Measurements from ENCODE around the gene SLC40A1.

Gene SLC40A1

DNA sequence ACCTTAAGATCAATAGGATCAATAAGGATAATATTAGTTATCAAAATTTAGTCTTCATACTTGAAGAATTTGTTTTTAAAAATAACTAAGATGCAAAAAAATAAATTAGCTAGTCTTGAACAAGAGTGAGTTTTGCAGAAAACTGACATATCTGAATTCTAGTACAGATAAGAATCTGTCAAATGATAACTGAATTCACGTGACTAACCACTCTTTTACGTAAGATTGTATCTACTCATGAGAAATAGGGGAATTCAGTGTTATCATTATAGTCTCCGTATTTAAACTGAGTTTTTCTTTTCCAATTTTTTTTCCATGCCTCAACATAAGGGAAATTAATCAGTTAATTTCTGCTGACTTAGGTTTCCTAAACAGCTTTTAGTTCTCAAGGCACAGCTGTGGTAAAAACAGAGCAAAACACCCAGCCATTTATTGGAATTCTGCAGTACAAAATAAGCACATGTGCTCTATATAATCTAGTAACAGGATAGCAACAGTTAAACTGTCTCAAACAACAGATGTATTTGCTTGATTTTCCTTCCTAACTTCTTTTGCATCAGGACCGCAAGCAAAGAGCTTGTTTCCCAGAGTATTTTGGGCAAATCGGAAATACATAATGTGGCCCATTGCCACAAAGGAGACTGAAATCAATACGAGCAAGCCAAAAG, 19.1 kb downstream of the SLC40A1 start:
- DNase-seq (ENCODE audit: low spot score) = no peak
- TF ChIP-seq, protein P1, sequence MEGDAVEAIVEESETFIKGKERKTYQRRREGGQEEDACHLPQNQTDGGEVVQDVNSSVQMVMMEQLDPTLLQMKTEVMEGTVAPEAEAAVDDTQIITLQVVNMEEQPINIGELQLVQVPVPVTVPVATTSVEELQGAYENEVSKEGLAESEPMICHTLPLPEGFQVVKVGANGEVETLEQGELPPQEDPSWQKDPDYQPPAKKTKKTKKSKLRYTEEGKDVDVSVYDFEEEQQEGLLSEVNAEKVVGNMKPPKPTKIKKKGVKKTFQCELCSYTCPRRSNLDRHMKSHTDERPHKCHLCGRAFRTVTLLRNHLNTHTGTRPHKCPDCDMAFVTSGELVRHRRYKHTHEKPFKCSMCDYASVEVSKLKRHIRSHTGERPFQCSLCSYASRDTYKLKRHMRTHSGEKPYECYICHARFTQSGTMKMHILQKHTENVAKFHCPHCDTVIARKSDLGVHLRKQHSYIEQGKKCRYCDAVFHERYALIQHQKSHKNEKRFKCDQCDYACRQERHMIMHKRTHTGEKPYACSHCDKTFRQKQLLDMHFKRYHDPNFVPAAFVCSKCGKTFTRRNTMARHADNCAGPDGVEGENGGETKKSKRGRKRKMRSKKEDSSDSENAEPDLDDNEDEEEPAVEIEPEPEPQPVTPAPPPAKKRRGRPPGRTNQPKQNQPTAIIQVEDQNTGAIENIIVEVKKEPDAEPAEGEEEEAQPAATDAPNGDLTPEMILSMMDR (IDR thresholded peaks at IDR 0.05; ENCODE audit: extremely low read depth, missing control alignments) = no peak

DNA sequence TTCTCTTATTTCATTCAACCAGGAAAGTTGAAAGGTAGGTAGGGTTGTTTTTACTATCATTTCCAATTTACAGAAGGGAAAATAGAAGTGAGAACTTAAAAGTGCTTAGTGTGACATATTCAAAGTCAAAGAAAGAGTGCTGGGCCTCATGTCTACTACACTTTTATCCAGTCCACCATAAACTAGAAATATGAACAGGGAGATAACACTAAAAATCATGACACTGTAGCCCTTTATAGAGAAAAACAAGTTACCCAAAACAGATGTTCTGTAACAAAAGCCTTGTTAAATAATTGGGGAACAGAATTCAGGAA, 20.4 kb downstream of the SLC40A1 start:
- TF ChIP-seq, protein P1 (IDR thresholded peaks at IDR 0.05; ENCODE audit: extremely low read depth, missing control alignments) = no peak
- no peak for DNase-seq (ENCODE audit: low spot score)

DNA sequence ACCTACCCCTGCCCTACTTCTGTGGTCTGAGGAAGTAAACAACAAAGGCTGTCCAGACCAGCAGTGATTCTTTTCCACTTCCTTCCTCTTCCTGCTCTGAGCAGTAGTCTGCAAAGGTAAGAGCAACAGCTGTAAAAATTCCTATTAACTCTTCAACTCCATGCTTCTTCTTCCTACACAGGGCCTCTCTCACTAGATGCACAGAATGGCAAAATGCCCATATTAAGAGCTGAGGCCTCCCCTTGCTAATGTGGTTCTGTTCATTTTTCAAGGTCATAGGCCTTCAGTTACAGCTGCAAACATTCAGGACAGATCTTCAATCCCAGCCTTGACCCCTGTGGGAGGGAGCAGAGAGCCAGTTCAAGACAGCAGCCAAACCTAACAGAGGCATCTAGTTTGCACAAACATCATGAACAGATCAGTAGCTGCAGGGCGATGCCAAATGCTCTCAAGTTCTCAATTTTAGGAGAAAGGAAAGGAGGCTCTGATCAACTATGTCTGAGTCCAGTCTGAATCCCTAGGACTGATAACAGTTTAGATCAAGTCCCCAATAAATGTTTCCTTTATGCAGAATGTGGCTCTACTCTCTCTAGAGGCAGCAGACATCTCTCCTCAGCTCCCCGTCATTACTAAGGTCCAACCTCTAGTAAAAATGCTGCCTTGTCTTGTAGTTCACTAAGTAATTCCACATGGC, 20.9 kb downstream of the SLC40A1 start:
- TF ChIP-seq, protein P1 (IDR thresholded peaks at IDR 0.05; ENCODE audit: extremely low read depth, missing control alignments) = no peak
- DNase-seq (ENCODE audit: low spot score) = no peak

DNA sequence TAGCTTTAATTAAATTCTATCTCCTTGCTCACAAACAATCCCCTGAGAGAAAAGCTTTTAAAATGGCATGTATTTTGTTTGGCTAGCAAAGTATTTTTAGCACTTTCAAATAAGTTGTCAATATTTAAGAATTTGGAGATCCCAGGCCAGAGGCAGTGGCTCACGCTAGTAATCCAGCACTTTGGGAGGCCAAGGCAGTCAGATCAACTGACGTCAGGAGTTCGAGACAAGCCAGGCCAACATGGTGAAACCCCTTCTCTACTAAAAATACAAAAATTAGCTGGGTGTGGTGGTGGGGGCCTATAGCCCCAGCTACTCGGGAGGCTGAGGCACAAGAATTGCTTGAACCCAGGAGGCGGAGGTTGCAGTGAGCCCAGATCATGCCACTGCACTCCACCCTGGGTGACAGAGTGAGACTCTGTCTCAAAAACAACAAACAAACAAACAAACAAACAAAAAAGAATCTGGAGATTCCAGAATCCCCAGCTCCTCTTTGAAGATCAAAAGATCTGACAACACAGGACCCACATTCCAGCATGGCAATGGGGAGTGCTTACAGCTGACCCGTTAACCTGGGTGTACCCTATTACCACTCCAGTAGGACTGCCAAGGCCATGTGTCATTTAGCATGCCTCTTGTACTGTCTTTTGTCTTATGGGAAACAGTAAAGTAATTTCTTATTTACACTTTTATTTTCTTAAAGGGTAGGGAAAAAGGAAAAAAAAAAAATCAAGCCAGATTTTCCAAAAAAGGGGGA, 21.9 kb downstream of the SLC40A1 start:
- TF ChIP-seq, protein P1 (IDR thresholded peaks at IDR 0.05; ENCODE audit: extremely low read depth, missing control alignments) = no peak
- no peak for DNase-seq (ENCODE audit: low spot score)

DNA sequence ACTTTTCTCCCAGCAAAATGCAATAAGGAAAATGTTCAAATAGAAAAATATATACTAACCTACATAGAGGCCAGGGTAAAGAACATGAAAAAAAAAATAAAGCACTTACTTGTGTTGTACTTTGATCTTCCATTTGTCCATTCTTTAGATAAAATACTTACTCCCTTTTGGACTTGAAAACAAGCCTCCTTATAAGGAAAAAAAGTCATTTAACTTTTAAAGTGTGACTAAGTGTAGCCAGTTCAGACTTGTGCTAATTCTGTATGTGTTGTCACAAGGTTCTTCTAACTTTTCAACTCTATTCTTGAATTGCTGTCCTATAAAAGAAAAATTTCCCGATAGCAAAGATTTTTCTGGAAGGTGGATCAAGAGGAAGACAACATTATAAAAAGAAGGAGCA, 23.2 kb downstream of the SLC40A1 start:
- DNase-seq (ENCODE audit: low spot score) = no peak
- TF ChIP-seq, protein P1 (IDR thresholded peaks at IDR 0.05; ENCODE audit: extremely low read depth, missing control alignments) = no peak

DNA sequence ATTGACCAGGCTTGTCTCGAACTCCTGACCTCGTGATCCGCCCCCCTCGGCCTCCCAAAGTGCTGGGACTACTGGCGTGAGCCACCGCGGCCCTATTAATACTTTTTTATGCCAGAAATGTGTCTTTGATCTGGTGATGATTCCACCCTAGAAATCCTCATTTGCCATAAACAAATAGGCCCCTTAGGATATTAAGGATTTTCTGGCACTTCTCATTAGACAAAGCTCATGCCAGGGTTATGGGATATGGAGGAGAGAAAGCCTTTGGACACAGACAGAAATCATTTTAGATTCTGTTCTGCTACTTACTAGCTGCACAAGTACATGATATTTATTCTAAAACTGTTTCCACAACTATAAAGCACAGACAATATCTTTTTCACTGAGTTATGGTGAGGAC, 24.1 kb downstream of the SLC40A1 start:
- DNase-seq (ENCODE audit: low spot score) = no peak
- TF ChIP-seq, protein P1 (IDR thresholded peaks at IDR 0.05; ENCODE audit: extremely low read depth, missing control alignments) = no peak

DNA sequence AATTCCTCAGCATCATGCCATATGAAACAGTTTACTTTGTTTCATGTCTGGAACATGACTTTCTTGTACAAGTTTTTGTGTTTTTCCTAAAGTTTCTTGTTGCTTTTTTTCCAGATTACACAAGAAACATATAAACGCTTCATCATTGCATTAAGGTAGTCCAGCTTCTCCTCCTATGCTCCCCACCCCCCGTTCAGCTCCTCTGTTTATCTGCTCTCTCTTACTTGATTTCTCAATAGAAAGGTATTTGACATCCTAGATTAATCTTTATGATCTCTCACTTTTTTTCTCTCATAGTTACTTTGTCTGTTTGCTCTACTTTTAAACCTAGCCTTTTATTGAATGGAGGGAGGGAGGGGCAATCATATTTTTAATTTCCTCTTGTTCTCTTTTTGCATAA, 25.4 kb downstream of the SLC40A1 start:
- TF ChIP-seq, protein P1 (IDR thresholded peaks at IDR 0.05; ENCODE audit: extremely low read depth, missing control alignments) = no peak
- no peak for DNase-seq (ENCODE audit: low spot score)

Measured in GM20000 (cell line).